ENCODE measurements around the gene IPCEF1. TPM values are rescaled to one million over a fixed set of nuclear protein-coding genes. Genes with fewer than 3 reads are reported as not detected.
A peak's percentile ranks its signal among the peaks of the same experiment; 100 is the strongest.

Gene IPCEF1
- total and polyA plus RNA-seq, 4 experiments from 2014 or later, result 67.7 to 97.7 (median 82.2) TPM

GRCh38 chr6:154227862-154228520 lies 128.6 kb downstream of the IPCEF1 start:
- Histone ChIP-seq H3K27me3 (ENCODE audit: insufficient read depth, low read length) (no peaks in the 10 kb centered on the region), H3K4me3 (ENCODE audit: low read length in 2 of 2) (no peak overlapping the region), H3K9me3 (ENCODE audit: control insufficient read depth in 1 of 2, low read length in 2 of 2) (no peaks in the 10 kb centered on the region), H3K27ac (ENCODE audit: low read depth, low read length) (no peak overlapping the region), H3K4me1 (ENCODE audit: insufficient read depth, low read length) (peaks cover 75% of the 10 kb centered on the region), H3K36me3 (ENCODE audit: insufficient read depth, low read length) (peaks cover 4% of the 10 kb centered on the region)
- no peak for DNase-seq
- CTCF ChIA-PET (ENCODE audit: partially characterized antibody), result interaction anchor here (0.6 to 1.4 kb wide), 3 partner anchors 11 to 64 kb away, joined by 3 to 4 read pairs (median 3); no protein-coding TSS in a partner anchor
- H3K4me1 Mint-ChIP-seq, result peaks cover 54 to 85% (median 72%) of the 10 kb centered on the region in 4 donors
- peak overlapping the region in 5 of 8 donors; percentile 25 to 94 (median 45) for H3K4me3 Mint-ChIP-seq
- peaks cover 22 to 34% of the 10 kb centered on the region in 2 donors for H3K36me3 Mint-ChIP-seq
- no peaks in the 10 kb centered on the region for H3K27me3 Mint-ChIP-seq
- no peaks in the 10 kb centered on the region for H3K9me3 Mint-ChIP-seq
- intact Hi-C loops (cut with micrococcal nuclease), result no loop called here
- POLR2A ChIA-PET (ENCODE audit: partially characterized antibody), result no interaction called here
- H3K27ac Mint-ChIP-seq, result peak overlapping the region; percentile 5 to 76 (median 54)

GRCh38 chr6:154226461-154226860 lies 130.1 kb downstream of the IPCEF1 start:
- Histone ChIP-seq H3K9me3 (ENCODE audit: control insufficient read depth in 1 of 2, low read length in 2 of 2) (no peaks in the 10 kb centered on the region), H3K4me1 (ENCODE audit: insufficient read depth, low read length) (peaks cover 70% of the 10 kb centered on the region), H3K27me3 (ENCODE audit: insufficient read depth, low read length) (no peaks in the 10 kb centered on the region), H3K36me3 (ENCODE audit: insufficient read depth, low read length) (peaks cover 13% of the 10 kb centered on the region), H3K4me3 (ENCODE audit: low read length in 2 of 2) (no peak overlapping the region), H3K27ac (ENCODE audit: low read depth, low read length) (no peak overlapping the region)
- Mint-ChIP-seq H3K36me3 (peaks cover 34 to 42% of the 10 kb centered on the region in 2 donors), H3K27ac (peak overlapping the region in 5 of 7 donors; percentile 5 to 66 (median 28)), H3K4me3 (peak overlapping the region in 3 of 8 donors; percentile 1 to 24 (median 11)), H3K27me3 (no peaks in the 10 kb centered on the region), H3K4me1 (peaks cover 53 to 84% (median 70%) of the 10 kb centered on the region in 4 donors), H3K9me3 (no peaks in the 10 kb centered on the region)
- ChIA-PET POLR2A (ENCODE audit: partially characterized antibody) (no interaction called here), CTCF (ENCODE audit: partially characterized antibody) (no interaction called here)
- DNase-seq, result no peak
- intact Hi-C loops (cut with micrococcal nuclease), result no loop called here

GRCh38 chr6:154223296-154223695 lies 133.3 kb downstream of the IPCEF1 start:
- Histone ChIP-seq H3K27me3 (ENCODE audit: insufficient read depth, low read length) (no peaks in the 10 kb centered on the region), H3K4me3 (ENCODE audit: low read length in 2 of 2) (no peak overlapping the region), H3K4me1 (ENCODE audit: insufficient read depth, low read length) (peaks cover 77% of the 10 kb centered on the region), H3K36me3 (ENCODE audit: insufficient read depth, low read length) (peaks cover 26% of the 10 kb centered on the region), H3K27ac (ENCODE audit: low read depth, low read length) (no peak overlapping the region), H3K9me3 (ENCODE audit: control insufficient read depth in 1 of 2, low read length in 2 of 2) (no peaks in the 10 kb centered on the region)
- intact Hi-C loops (cut with micrococcal nuclease), result no loop called here
- peaks cover 52 to 53% of the 10 kb centered on the region in 2 donors for H3K36me3 Mint-ChIP-seq
- H3K9me3 Mint-ChIP-seq, result no peaks in the 10 kb centered on the region
- no peaks in the 10 kb centered on the region for H3K27me3 Mint-ChIP-seq
- POLR2A ChIA-PET (ENCODE audit: partially characterized antibody), result interaction anchor here (1.1 to 2.5 kb wide), 5 partner anchors 10 to 66 kb away, joined by 3 to 14 read pairs (median 10); no protein-coding TSS in a partner anchor
- H3K27ac Mint-ChIP-seq, result peak overlapping the region in 5 of 7 donors; percentile 22 to 68 (median 45)
- H3K4me1 Mint-ChIP-seq, result peaks cover 53 to 81% (median 69%) of the 10 kb centered on the region in 4 donors
- no peak for DNase-seq
- H3K4me3 Mint-ChIP-seq, result no peak overlapping the region
- CTCF ChIA-PET (ENCODE audit: partially characterized antibody), result interaction anchor here (1.3 to 2.8 kb wide), 4 partner anchors 12 to 54 kb away, joined by 3 to 16 read pairs (median 5); no protein-coding TSS in a partner anchor

GRCh38 chr6:154222716-154223115 lies 133.9 kb downstream of the IPCEF1 start:
- no peak overlapping the region for H3K4me3 Mint-ChIP-seq
- H3K9me3 Mint-ChIP-seq, result no peaks in the 10 kb centered on the region
- ChIA-PET POLR2A (ENCODE audit: partially characterized antibody) (interaction anchor here (1.1 to 2.5 kb wide), 4 partner anchors 10 to 27 kb away, joined by 3 to 14 read pairs (median 8); no protein-coding TSS in a partner anchor), CTCF (ENCODE audit: partially characterized antibody) (interaction anchor here (0.8 to 2.8 kb wide), 5 partner anchors 9 to 55 kb away, joined by 3 to 16 read pairs (median 4); no protein-coding TSS in a partner anchor)
- no peak for DNase-seq
- H3K27ac ChIP-seq (ENCODE audit: low read depth, low read length), result no peak overlapping the region
- no peaks in the 10 kb centered on the region for H3K27me3 ChIP-seq (ENCODE audit: insufficient read depth, low read length)
- H3K4me1 ChIP-seq (ENCODE audit: insufficient read depth, low read length), result peaks cover 83% of the 10 kb centered on the region
- H3K4me1 Mint-ChIP-seq, result peaks cover 55 to 82% (median 70%) of the 10 kb centered on the region in 4 donors
- no peaks in the 10 kb centered on the region for H3K9me3 ChIP-seq (ENCODE audit: control insufficient read depth in 1 of 2, low read length in 2 of 2)
- intact Hi-C loops (cut with micrococcal nuclease), result no loop called here
- H3K36me3 Mint-ChIP-seq, result peaks cover 52 to 58% of the 10 kb centered on the region in 2 donors
- H3K4me3 ChIP-seq (ENCODE audit: low read length in 2 of 2), result no peak overlapping the region
- H3K27ac Mint-ChIP-seq, result peak overlapping the region; percentile 8 to 68 (median 27)
- H3K27me3 Mint-ChIP-seq, result no peaks in the 10 kb centered on the region
- H3K36me3 ChIP-seq (ENCODE audit: insufficient read depth, low read length), result peaks cover 26% of the 10 kb centered on the region

- H3K4me3 Mint-ChIP-seq, result peak overlapping the region; percentile 11 to 85 (median 62)
- H3K4me1 Mint-ChIP-seq, result peaks cover 45 to 63% (median 50%) of the 10 kb centered on the region in 4 donors
- Histone ChIP-seq H3K27ac (ENCODE audit: low read depth, low read length) (no peak overlapping the region), H3K4me1 (ENCODE audit: insufficient read depth, low read length) (peaks cover 64% of the 10 kb centered on the region), H3K4me3 (ENCODE audit: low read length in 2 of 2) (no peak overlapping the region), H3K36me3 (ENCODE audit: insufficient read depth, low read length) (peaks cover 26% of the 10 kb centered on the region), H3K9me3 (ENCODE audit: control insufficient read depth in 1 of 2, low read length in 2 of 2) (no peaks in the 10 kb centered on the region), H3K27me3 (ENCODE audit: insufficient read depth, low read length) (no peaks in the 10 kb centered on the region)
- DNase-seq, result no peak
- H3K36me3 Mint-ChIP-seq, result peaks cover 58 to 65% of the 10 kb centered on the region in 2 donors
- no peaks in the 10 kb centered on the region for H3K9me3 Mint-ChIP-seq
- H3K27me3 Mint-ChIP-seq, result no peaks in the 10 kb centered on the region
- ChIA-PET CTCF (ENCODE audit: partially characterized antibody) (interaction anchor here (0.9 to 2.8 kb wide), 3 partner anchors 47 to 57 kb away, joined by 3 to 9 read pairs (median 4); no protein-coding TSS in a partner anchor), POLR2A (ENCODE audit: partially characterized antibody) (interaction anchor here (1.7 kb wide), 1 partner anchor 14 kb away, joined by 5 read pairs; no protein-coding TSS in a partner anchor)
- H3K27ac Mint-ChIP-seq, result peak overlapping the region; percentile 6 to 90 (median 86)
- intact Hi-C loops (cut with micrococcal nuclease), result loop anchor here (1.0 to 5.0 kb wide), 5 partner anchors 14 to 62 kb away; no protein-coding TSS in a partner anchor
Observed at GRCh38 chr6:154219250-154219649, 137.4 kb downstream of the IPCEF1 start.

GRCh38 chr6:154218787-154219186 lies 137.8 kb downstream of the IPCEF1 start:
- Histone ChIP-seq H3K27ac (ENCODE audit: low read depth, low read length) (no peak overlapping the region), H3K4me3 (ENCODE audit: low read length in 2 of 2) (no peak overlapping the region), H3K36me3 (ENCODE audit: insufficient read depth, low read length) (peaks cover 28% of the 10 kb centered on the region), H3K27me3 (ENCODE audit: insufficient read depth, low read length) (no peaks in the 10 kb centered on the region), H3K4me1 (ENCODE audit: insufficient read depth, low read length) (peaks cover 59% of the 10 kb centered on the region), H3K9me3 (ENCODE audit: control insufficient read depth in 1 of 2, low read length in 2 of 2) (no peaks in the 10 kb centered on the region)
- peak overlapping the region; percentile 11 to 85 (median 62) for H3K4me3 Mint-ChIP-seq
- peaks cover 41 to 58% (median 45%) of the 10 kb centered on the region in 4 donors for H3K4me1 Mint-ChIP-seq
- no peaks in the 10 kb centered on the region for H3K9me3 Mint-ChIP-seq
- intact Hi-C loops (cut with micrococcal nuclease), result loop anchor here (1.0 to 5.0 kb wide), 5 partner anchors 14 to 61 kb away; no protein-coding TSS in a partner anchor
- H3K27me3 Mint-ChIP-seq, result no peaks in the 10 kb centered on the region
- ChIA-PET CTCF (ENCODE audit: partially characterized antibody) (interaction anchor here (2.8 kb wide), 1 partner anchor 58 kb away, joined by 9 read pairs; no protein-coding TSS in a partner anchor), POLR2A (ENCODE audit: partially characterized antibody) (interaction anchor here (1.7 kb wide), 1 partner anchor 15 kb away, joined by 5 read pairs; no protein-coding TSS in a partner anchor)
- H3K27ac Mint-ChIP-seq, result peak overlapping the region; percentile 69 to 90 (median 86)
- H3K36me3 Mint-ChIP-seq, result peaks cover 62 to 68% of the 10 kb centered on the region in 2 donors
- DNase-seq, result no peak

- Mint-ChIP-seq H3K36me3 (peaks cover 67% of the 10 kb centered on the region in 2 donors), H3K27ac (peak overlapping the region; percentile 53 to 90 (median 81)), H3K27me3 (no peaks in the 10 kb centered on the region), H3K9me3 (no peaks in the 10 kb centered on the region), H3K4me3 (peak overlapping the region in 7 of 8 donors; percentile 25 to 85 (median 57)), H3K4me1 (peaks cover 38 to 53% (median 41%) of the 10 kb centered on the region in 4 donors)
- POLR2A ChIA-PET (ENCODE audit: partially characterized antibody), result interaction anchor here (1.7 kb wide), 1 partner anchor 15 kb away, joined by 5 read pairs; no protein-coding TSS in a partner anchor
- no peak overlapping the region for H3K4me3 ChIP-seq (ENCODE audit: low read length in 2 of 2)
- peaks cover 54% of the 10 kb centered on the region for H3K4me1 ChIP-seq (ENCODE audit: insufficient read depth, low read length)
- CTCF ChIA-PET (ENCODE audit: partially characterized antibody), result interaction anchor here (1.2 to 2.8 kb wide), 2 partner anchors 53 to 58 kb away, joined by 3 to 9 read pairs; no protein-coding TSS in a partner anchor
- H3K36me3 ChIP-seq (ENCODE audit: insufficient read depth, low read length), result peaks cover 32% of the 10 kb centered on the region
- H3K27ac ChIP-seq (ENCODE audit: low read depth, low read length), result no peak overlapping the region
- no peaks in the 10 kb centered on the region for H3K27me3 ChIP-seq (ENCODE audit: insufficient read depth, low read length)
- no peak for DNase-seq
- no peaks in the 10 kb centered on the region for H3K9me3 ChIP-seq (ENCODE audit: control insufficient read depth in 1 of 2, low read length in 2 of 2)
- intact Hi-C loops (cut with micrococcal nuclease), result loop anchor here (2.0 to 5.0 kb wide), 4 partner anchors 14 to 61 kb away; no protein-coding TSS in a partner anchor
Observed at GRCh38 chr6:154218301-154218700, 138.3 kb downstream of the IPCEF1 start.
